HFF-Myc (cell line): Measurements from ENCODE around the gene B4GALT6.

Experiments used
- DNase-seq: peaks from one replicate; pipeline ENCODE4 v3.0.0-alpha.2; 2011; ENCODE audit warnings: low read depth; ENCODE audit errors: extremely low read depth
- H3K4me3 ChIP-seq: replicated peaks from 2 replicates; pipeline ENCODE4 v1.5.1; 2011; ENCODE audit warnings: low read depth, mild to moderate bottlenecking, control low read depth, low read length
- TF ChIP-seq, protein P1 (sequence below): IDR thresholded peaks from 2 replicates; pipeline ENCODE4 v1.5.1; 2012; ENCODE audit warnings: mild to moderate bottlenecking, low read depth, low read length, control low read depth; ENCODE audit errors: missing control alignments

B4GALT6 gene

DNA sequence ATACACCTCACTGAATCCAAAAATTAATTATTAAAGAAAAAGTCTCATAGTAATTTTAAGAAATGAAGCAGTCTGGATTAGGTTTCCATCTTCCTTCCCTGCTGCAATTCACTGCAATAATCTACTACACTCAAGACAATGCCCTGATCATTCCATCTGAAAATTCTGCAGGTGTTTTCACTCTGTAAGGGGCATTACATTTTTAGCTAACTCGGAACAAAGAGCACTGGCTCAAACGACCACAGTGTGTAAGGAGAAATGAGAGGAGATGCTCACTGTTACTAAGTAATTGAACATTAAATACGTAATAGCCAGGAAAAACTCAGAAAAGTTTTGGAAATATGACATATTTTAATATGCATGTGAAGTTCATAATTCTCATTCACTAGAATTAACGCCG lies 1.3 kb downstream of the B4GALT6 start:
- no peak overlapping the region for H3K4me3 ChIP-seq
- DNase-seq: no peak
- TF ChIP-seq, protein P1, sequence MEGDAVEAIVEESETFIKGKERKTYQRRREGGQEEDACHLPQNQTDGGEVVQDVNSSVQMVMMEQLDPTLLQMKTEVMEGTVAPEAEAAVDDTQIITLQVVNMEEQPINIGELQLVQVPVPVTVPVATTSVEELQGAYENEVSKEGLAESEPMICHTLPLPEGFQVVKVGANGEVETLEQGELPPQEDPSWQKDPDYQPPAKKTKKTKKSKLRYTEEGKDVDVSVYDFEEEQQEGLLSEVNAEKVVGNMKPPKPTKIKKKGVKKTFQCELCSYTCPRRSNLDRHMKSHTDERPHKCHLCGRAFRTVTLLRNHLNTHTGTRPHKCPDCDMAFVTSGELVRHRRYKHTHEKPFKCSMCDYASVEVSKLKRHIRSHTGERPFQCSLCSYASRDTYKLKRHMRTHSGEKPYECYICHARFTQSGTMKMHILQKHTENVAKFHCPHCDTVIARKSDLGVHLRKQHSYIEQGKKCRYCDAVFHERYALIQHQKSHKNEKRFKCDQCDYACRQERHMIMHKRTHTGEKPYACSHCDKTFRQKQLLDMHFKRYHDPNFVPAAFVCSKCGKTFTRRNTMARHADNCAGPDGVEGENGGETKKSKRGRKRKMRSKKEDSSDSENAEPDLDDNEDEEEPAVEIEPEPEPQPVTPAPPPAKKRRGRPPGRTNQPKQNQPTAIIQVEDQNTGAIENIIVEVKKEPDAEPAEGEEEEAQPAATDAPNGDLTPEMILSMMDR: no peak

DNA sequence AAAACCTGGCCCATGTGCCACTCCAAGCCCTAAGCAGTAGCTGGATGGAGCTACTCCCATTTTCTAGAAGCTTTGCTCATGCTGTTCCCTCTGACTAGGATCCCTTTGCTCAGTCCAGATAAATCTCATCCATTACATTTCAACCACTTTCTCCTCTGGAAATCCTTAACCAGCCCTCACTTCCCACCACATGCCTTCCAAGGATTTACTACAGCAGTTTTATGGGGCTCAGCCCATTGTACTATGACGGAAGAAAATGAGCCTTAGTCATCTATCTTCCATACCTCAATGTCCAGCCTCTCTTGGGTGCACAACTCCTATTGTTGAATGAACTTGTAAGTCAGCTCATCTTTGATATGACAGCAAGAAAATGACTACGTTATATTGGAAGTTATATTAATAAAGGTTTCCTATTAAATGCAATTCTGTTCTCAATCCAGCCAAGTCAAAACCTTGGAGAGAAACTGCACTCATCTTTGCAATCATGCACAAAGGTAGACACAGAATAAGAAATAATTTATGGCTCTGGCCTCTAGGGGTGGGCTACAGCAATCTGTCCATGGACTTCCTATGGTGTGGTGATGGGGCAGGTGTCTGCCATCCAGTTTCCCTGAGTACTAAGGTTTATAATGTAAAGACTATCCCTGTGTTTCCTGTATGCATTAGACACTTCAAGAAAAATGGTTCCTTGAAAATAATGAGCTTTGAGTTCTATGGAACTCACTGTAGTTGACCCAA lies 3.4 kb downstream of the B4GALT6 start:
- no peak for DNase-seq
- TF ChIP-seq, protein P1: no peak
- H3K4me3 ChIP-seq: no peak overlapping the region

DNA sequence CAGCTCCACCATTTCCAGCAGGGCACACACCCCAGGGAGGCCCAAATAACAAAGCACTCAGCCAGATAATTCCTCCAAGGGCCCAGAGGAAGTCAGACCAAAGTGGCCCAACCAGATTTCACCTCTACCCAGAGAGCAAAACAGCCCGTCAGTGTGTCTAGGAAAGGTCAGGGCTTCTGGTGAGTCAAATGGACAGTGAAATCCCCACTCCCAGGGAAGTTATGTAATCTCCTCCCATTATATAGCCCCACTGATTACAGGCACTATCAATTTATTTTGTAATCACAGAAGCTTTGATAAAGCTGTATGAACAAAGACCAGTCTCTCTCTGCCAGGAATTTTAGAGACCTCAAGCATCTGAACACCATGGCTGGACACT lies 4.0 kb downstream of the B4GALT6 start:
- TF ChIP-seq, protein P1: no peak
- no peak overlapping the region for H3K4me3 ChIP-seq
- no peak for DNase-seq

DNA sequence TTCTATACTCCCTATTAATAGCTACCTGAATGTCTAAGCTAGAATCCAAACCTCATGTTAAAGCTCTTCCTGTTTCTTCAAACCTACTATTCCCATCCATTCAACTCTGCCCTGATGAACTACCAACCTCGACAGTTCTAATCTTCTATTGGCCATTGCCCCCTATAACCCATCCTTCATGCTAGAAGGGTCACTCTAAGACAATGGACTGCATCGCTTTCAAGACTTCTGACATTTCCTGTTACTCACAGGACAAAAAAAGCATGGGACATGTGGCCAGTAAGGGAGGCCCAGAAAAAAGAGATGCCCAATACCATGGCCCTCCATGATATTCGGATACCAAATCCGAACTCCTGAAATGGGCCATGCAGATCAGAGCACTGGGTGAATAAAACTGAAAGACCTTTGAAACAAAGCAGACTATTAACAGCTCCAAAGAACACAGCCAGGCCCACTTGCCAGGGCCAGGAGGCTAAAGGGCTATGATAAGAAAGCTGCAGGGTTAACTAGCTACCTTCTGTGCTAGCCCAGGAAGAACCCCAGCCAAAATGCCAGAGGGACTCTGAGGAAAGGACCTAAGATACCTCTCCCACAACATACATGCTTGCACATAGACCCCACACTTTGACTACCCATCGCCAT lies 4.5 kb downstream of the B4GALT6 start:
- DNase-seq: no peak
- H3K4me3 ChIP-seq: no peak overlapping the region
- TF ChIP-seq, protein P1: no peak

DNA sequence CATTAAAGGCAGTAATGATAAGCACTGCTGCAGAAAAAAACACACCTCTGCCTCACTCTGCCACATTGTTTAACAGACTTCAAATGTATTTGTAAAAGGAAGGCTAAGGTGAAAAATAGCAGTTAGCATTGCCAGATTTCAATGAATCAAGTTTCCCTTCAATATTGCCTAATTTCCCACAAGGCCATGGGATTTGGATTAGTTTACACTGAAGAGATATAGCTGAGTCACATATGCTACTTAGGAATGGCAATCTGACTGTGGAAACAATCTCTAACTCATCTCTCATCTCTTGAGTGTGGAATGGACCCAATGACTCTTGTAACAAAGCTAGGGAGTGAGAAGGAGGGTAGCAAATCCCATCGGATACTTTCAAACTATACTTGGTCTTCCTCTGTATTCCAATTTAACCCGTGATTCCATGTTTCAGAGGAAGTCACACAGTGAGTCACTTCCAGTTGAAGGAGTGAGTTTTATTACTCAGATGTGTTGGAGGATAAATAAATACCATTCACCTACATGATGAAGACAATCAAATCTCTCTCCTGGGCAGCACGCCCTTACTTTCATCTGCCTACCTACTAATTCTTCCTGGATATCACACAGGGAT lies 5.1 kb downstream of the B4GALT6 start:
- H3K4me3 ChIP-seq: no peak overlapping the region
- DNase-seq: no peak
- TF ChIP-seq, protein P1: no peak

DNA sequence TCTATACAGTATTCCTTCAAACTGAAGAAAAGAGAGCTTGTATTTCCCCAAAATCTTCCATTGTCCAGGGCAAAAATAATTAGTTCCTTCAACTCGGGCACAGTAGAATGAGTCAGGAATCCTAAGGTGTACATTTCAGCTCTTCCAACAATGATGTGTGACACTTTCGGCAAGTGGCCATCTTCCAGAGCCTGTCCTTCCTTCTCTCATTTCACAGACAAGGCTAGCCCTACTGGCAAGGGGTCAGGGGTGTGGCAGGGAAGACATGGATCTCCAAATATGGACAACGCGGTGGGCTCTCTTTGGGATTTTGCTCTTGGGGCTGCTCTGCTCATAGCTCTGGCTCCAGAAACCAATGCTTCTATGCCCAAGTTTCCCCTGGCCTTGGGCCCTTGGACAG lies 6.0 kb downstream of the B4GALT6 start:
- no peak overlapping the region for H3K4me3 ChIP-seq
- DNase-seq: no peak
- TF ChIP-seq, protein P1: no peak
